ENCODE measurements around the gene AMER1.
"Not testable (repeated sequence)": the region's sequence is repeated elsewhere in the genome, so short reads cannot be mapped to it uniquely, and the experiment has no call there.

AMER1 gene

DNA sequence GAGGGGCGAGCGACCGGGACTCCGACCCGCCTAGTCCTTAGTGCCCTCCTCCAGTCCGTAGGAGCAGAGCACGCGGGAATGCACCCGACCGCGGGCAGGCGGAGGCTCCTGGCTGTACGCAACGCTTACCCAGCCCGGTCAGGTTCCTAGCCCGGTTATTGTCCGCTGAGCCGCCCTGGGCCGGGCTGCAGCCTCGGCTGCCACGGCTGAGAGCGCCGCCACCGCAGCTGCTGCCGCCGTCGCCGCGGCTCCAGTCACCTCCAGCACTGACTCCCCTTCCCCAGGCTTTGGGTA lies at the start of gene AMER1:
TSS of gene AMER1 (minus strand) at position 268 of the 294 bp plus-strand sequence. CDS start 12,422 bp downstream, outside the sequence.
- no peak for DNase-seq

DNA sequence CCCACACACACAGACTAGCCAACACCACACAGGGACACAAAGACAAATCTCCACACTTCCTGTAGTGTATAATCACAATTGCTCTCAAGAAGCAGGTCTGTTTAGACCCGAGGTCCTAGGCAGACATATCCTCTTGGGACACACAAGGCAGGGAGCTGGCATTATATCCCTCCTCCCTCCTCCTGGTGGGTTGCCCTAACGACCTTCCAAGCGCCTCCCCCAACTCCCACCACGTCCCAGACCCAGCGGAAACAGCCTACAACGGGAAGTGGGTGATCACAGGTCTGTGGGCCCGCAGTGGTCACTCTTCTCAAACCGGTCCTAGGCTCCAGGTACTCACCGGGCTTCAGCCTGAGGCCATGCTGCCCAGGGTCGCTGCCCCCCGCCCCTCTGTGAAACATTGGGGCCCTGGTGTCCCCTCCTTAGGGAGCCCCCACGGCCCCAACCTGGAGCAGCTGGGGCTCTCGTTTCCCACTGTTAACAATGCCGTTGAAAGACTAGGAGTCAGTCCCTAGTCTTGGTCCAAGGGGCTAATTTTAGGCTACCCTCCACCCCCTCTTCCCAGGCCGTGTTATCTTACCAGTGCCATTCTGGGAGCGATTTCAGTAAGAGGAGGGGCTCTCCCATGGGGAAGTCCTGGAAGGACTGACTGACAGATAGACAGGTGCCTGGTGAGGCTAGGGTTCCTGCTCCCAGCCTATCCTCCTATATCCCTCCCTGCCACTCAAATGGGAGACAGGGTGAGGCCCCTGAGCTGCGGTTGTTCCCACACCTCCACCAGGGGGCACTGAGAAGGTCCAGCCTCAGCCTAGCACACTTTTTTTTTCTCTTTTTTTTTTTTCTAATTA lies 24.8 kb upstream of the AMER1 start, which contains the start of gene ASB12:
TSS of gene ASB12 (minus strand) at position 485 of the 848 bp plus-strand sequence. CDS start 4,957 bp downstream, outside the sequence.
- no peak for DNase-seq

DNA sequence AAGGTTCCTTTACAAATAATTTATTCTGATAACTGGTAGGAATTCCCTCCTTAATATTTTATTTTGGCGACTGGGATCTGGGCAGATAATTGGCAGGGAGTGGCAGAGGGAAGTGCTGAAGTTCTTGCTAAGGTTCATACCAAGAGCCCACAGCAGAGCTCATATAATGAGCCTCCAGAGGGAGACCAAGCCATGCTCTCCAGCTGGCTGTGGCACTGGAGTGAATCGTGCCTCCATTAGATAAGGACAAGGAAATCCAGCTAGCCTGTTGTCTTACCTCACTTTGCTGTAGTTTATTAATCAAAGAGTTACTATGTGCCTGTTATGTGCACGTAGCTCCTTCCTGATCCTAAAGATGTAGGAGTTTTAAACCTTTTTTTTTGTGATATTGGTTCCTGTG lies 23.6 kb upstream of the AMER1 start:
- DNase-seq, result no peak

DNA sequence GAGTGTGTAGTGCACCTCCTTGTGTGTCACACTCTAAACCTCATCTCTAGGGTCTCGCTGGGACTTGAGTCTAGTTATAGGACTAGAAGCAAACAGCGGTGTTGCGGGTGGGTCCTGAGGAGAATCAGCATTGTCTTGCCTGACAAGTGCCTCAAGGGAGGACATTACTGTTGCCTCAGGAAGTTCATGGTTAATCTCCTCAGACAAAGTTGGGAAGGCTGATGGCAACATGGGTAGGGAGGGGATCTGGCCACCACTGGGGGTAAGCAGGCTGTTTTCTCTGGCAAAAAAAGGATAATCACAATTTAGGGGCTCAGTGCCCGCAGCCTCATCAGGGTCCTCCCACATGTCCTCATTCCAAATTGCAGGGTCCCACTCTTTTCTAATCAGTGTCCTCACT lies 12.5 kb upstream of the AMER1 start:
- DNase-seq, result no peak

DNA sequence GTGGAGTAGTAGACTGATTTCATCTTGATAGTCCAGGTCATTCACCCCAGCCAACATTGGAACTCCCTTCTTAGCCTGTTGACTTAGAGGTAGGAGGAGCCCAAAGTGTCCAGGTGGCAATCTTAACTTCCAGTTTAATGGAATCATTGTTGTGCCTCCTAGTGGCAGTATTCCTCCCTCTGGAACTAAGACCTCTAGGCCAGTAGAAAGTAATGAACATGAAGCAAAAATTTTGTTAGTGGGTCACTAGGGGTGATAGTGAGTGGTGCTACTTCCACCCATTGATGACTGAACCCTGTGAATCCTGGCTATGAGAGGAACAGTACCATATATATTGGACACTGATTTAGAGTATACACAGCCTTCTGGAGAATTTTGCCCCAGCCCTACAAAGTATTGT lies 8.5 kb upstream of the AMER1 start:
- DNase-seq, result not testable (repeated sequence)

DNA sequence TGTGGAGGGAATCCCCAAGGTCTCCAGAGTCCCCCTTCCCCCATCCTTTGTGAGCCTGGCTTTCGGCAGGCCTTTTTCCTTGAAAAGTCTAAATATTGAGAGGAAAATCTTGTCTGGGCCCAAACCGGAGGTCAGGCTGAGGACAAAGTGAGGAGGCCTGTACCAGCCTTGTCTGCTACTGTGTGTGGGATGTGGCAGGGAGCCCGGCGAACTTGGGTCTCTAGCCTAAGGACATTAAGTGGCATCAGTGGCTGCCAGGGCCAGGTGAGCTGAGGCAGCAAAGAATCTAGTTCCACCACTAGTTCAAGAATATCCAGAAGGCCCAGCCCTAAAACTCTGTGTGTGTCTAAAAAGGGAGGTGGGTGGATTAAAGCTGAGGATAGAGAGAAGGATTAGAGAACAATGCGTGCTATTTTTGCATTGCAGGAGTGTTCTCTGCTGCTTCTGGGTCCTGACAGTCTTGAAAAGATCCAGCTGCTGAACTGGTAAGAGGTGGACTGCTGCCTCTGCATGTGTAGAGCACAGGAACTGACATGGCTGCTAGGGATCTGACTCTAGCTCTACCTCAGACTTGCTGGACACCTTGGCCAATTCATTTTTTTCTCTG lies 1.2 kb upstream of the AMER1 start:
- DNase-seq, result no peak

DNA sequence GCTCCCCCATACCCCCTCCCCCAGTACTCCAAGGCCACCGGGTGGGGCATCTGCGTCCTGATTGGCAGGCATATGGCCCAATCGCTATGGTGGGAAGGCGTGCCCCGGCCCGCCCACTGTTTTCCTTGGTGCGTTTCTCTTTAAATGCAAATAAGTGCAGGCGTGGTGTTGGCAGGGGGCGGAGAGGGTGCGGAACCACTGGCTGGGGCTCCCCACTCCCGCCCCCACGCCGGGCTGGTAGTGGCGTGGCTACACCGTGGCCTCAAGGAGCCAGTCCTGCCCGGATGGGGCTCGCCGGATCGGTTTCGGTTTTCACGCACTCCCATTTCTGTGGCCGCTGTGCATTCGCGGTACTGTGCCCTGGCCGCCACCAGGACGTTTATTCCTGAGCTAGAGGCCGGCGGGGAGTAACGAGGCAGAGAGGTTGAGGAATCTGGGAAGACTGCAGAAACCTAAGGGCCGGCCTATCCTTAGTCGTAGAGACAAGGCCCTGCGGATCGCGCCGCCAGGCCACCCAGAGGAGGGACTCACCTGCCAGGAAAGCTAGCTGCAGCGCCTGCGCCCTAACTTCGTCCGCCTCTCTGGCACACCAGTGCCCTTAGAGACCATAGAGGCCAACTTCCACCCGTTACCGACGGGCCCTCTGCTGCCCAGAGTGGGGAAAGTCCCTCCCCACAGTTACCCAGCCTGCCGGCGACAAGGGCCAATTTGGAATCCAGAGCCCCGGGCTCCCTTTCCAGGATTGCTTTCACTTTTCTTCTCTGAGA lies 410 bp upstream of the AMER1 start:
- DNase-seq, result peak; percentile 93

DNA sequence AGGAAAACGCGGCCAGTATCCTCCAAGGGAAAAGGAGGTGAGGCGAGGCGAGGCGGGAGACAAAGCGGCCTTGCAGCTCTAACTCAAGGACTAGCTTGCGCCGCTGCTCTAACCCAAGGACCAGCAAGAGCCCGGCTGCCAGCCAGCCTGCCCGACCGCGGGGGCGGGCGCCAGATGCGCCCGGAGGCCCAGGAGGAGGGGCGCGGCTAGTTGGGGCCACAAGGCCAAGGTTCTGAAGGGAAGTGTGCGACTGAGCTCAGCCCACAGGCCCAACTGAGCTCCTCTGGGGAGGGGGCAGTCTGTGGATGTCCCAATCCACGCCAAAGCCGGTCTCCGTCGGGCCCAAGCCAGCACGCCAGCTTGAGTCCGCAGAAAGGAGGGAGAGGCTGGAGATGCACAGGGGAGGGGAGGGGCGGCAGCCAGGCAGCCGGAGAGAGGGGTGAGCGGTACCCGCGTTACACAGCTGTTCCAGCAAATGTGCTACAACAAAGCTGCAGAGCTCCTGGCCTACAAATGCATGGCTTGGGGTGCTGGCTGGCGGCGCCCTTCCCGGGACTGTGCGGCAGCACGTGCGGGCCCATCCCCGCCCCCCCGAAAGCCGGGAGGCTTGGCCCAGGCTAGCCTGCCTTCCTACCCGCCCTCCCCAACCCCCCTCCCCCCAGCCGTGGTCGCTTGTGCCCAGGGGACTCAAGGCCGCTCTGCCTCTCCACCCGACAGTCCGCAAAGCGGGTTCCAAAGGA lies 637 bp downstream of the AMER1 start:
- peak; percentile 69 for DNase-seq

DNA sequence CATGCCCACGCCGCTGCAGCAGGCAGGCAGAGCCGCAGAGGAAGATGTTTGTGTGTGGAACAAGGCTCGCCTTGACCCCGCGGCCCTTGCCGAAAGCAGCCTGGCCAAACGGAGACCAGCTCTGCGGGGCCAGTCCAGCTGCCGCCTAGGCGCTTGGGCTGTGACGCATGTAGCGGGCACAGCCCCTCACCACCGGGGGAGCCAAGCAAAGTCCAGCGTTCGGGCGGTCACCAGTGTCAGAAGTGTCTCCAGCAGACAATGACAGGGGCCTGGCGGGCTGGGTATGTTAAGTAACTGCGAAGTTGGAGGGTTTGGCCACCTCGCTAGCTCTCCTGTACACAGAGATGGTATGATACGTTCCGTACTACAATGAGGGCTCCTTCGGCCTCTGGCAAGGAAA lies 1.3 kb downstream of the AMER1 start:
- DNase-seq, result no peak

DNA sequence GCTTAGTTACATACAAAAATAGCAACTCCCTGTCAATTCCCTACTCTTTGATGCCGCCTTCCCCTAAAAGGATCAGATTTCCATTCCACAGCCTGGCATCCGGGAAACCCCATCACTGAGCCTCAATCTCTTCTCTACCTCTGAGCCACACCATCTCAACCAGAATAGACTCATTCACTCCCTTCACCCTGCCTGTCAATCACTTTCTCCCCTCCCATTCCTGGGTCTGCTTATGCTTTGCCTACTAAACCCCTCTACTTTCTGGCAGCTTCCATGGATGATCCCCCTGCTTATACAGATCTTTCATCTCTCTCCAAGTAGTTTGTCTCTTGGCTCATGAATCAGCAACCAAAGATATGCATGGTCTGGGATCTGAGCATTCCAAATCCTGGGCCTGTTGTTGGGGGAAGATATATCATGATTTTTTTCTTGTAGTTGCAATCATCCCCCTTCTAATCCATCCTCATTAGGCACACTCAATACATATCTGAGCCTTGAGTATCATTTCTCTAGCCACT lies 2.6 kb downstream of the AMER1 start:
- DNase-seq, result no peak

DNA sequence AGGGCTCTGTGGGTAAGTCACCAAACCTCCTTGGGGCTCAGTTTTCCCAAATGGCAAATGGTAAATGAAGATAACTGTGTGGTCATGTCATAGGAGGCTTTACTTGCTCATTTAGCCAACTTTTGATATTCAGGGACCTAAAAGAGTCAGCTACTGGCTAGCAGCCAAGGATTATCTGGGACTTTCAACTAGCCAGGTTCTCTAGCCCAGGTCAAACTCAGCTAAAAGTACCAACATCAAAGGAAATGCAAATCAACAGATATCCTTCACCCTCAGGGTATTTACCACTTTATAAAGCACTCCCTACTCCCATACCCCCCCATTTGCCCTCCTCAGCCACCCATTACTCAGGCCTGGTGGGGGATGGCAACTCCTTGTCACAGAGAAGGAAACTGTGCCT lies 7.5 kb downstream of the AMER1 start:
- DNase-seq, result no peak

DNA sequence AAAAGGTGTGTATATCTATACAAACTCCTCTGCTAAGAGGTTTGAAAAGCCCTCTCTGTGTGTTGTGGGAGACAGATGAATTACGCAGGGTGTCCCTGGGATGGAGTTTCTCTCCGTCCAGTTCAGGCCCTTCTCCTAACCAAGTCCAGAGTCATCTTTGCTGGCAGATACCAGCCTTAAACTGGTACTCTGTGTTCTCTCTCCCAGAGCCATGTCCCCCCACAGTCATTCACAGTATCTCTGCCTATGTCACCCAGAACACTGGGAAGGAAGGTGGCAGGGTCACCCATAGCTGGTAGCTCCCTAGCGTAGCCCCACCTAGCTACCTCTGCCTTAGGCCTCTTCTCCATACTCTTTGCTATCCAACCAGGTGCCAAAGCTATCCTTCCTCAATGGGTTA lies 8.9 kb downstream of the AMER1 start:
- no peak for DNase-seq

DNA sequence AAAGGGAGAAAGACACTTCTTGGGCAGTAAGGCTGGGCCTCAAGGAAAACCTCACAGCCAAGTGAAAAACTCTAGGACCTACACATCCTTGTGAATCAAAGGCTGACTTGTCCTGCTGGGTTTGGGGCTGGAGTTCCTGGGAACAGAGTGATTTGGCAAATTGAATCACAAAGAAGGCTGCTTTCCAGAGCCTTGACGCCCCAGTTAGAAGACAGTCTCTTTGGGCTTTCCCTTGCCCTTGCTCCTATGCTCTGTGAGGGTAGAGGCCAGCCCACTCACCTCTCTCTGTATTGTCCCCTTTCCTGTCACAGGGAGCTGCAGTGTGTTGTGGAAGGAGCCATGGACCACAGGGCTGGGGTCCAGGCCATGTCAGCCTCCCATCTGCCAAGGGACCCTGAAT lies 9.6 kb downstream of the AMER1 start:
- no peak for DNase-seq

DNA sequence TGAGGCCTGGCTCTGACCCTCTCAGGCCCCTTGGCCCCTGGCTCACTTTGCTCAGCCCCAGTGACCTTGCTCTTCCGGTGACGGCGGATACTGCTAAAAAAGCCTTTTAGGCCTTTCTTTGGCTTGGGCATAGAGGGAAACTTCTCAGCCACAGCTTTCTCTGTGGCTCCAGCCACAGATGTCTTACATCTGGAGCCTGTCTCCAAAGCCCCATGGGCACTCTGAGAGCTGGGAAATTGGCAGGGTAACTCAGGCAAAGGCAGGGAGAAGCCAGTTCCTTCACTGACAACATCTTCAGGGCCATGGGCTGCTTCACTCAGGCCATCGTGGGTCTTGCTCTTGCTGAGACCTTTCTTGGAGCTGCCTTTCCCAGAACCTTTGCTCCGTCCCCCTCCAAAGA lies 12.8 kb downstream of the AMER1 start:
- DNase-seq, result no peak

DNA sequence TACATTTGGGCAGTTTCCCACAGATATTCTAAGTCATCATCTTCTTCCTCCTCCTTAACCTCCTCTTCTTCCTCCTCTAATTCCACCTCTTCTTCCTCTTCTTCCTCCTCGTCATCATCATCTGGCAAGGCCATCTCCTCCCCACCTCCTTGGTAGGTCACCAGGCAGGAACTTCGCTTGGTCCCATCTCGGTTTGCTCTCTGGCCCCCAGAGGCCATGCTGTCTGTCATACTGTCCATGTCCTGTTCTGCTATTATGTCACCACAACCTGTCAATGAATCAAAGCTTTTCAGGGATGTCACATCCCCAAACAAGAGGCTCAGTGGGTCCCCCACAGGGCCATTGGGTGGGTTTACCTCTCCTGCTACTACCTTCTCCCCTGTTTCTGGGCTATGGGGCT lies 13.5 kb downstream of the AMER1 start:
- peak; percentile 38 for DNase-seq

DNA sequence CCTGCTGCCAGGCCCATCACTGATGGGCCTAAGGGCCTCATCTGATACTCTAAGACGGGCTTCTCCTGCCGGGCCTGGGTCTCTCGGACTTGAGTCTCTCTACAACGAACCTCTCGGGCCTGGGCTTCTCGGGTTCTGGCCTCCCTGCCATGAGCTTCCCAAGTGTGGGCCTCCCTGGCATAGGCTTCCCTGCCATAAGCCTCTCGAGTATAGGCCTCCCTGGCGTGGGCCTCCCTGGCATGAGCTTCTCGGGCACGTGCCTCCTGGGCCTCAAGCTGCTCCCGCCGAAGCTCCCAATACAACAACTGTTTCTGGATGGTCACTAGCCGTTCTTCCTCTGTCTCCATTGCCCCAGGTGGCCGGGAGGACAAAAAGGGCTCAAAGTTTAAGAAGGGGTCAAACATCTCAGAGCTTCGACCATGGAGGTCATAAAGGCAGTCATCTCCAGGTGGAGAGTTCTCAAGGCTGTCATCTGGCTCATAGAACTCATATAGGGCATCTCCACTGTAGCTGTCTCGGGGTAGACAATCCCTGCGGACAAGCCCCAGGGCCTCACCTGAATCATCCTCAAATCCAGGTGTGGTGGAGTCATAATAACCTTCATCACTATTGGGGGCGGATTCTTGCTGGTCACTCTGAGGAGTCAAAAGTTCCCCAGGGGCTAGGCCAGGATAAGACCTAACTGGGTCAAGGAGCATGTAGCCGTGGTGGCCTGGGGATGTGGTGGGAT lies 14.1 kb downstream of the AMER1 start:
- peak; percentile 42 for DNase-seq

DNA sequence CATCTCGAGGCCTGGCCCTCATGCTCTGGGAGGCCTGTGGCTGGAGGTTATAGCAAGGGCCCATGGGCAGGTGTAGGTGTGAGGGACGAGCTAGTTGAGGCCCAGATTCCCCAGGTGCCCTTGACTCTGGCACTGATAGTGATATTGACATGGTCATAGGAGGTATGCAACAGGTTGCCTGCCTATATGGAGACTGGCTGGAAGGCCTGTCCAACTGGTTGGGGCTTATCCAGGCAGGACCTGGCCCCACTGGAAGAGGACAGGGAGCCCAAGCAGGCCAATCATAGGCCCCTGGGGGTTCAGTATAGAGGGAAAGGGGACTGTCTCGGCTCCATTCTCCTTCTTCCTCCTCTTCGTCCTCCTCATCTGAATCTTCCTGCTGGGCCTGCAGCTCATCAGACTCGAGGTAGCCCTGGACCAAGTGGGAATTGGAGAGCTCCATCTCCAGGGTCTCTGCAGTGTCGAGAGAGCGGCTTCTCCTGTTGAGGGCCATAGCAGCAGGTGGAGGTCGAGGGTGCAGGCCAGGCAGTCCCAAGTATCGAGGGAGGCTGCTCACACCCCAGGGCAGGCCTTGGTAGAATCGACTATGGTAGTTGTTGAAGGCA lies 15.3 kb downstream of the AMER1 start:
- peak; percentile 32 for DNase-seq

DNA sequence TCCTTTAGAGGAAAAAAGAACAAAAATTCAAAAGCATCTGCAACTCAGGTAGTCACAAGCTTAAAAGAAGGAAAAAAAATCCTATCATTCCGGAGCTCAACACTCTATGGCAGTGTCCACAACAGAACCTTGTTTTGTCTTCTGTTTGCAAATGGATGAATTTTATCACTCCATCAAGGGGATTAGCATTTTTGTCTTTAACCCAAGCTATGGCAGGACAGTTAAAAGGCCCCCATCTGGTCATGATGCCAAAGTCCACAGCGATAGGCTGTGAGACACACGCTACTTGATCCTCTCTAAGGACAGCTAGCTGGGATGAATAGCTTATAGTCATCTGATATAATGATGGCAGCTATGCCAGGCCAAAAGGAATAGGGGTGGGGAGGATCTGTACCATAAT lies 16.6 kb downstream of the AMER1 start:
- no peak for DNase-seq

DNA sequence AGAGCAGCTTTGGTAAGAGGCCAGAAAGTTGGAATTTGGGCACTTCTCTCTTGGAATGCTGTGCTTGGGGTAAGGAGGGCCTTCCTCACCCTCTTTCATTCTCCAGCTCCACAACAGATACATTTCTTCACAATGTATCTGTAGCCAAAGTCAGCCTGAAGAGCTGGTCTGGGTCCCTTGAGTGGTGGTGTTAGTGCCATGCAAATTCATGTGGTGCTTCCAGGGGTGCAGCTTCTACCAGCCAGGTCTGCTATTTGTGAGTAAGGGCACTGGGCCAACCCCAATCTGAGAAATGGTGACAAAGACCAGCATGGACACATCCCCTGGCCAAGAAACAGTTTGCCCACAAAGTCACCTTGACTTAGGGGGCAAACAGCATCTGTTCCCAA lies 17.8 kb downstream of the AMER1 start:
- DNase-seq, result no peak

DNA sequence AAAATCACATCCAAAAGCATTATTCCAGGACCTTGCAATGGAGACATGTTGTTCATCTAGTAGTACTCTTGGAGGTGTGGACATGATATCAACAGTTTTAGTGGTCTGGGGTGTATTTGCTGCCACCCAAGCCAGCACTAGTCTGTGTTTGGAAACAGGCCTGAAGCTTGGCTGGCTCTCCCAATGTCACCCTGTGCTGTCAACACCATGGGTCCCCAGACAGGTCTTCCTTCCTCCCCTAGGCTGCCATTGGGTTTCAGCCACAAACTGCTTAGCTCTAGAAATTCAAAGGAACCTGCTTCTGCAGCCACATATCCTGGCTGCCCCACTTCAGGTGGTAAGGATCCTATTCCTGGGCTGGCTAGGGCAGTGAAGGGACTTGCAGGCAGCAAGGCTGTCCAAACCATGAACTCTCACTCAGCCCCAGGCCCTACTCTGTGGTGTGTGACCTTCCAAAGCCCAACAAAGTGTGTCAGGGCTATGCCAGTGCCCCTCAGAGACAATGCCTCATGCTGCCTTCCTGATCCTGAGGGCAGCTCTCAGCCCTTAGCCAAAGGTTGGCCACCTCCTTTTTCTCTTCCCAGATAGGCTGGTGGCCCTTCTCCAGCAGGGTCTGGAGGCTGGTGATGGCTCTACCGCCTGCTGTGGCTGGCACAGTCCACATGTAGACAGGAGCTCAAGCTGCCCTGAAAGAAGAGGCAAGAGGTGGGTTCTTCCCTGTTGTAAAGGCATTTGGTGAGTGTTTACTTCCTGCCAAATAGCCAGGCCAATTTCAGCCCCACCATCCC lies 18.3 kb downstream of the AMER1 start:
- DNase-seq, result peak; percentile 26

DNA sequence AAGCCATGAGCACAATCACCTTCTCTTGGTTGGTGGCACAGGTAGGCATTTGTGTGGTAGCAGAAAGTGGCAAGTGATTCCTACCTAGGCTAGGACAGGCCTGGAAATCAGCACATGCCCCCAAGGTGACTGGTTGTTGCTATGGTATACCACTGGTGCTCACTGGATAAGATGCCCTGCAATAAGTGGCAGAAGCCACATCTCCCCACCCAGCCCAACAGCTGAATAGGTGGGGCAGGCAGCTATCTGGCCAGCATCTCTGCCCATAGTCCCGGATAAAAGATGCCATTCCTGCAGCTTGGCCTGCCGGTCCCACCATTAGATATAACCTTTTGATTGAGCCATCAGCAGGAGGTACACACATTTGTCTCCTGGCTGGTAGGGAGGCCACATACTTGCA lies 21.1 kb downstream of the AMER1 start:
- no peak for DNase-seq
